ENCODE results near the gene ISCA1. TPM values are rescaled to one million over a fixed set of nuclear protein-coding genes. Genes with fewer than 3 reads are reported as not detected.

The ISCA1 gene
- total and polyA plus RNA-seq, 2 of the 8 experiments (the other 6 are each of a cell fraction or from before 2014, with no cell fraction given) = 35.0 to 40.0 TPM

DNA sequence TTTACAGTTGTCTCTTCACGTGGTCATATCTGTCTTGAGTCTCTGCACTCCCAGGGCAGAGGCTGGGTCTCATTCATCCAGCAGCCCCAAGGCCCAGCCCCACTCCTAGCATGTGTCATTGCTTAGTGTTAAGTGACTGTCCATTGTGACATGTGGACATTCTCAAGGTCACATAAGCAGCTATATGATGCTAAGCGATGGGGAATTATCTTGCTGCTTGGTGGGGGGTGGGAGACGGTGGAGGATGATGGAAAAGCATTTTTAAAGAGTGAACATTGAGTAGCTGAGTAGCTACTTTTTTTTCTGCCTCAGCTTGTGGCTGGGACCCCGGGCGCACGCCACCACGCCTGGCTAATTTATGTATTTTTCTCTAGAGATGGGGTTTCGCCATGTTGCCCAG is 22.8 kb downstream of the ISCA1 start, which contains the start of gene C9orf153:
TSS of gene C9orf153 (minus strand) at position 101 of the 400 bp plus-strand sequence. CDS start 30,054 bp downstream, outside the sequence.
- no peak within 1 kb of the TSS for H3K14ac ChIP-seq (ENCODE audit: insufficient read length)
- no peaks in the 10 kb centered on the region for H3K9me3 ChIP-seq (ENCODE audit: insufficient read depth in 2 of 2, low read depth in 1 of 2, low read length in 1 of 2)
- no peaks in the 10 kb centered on the region for H3K27me3 ChIP-seq (replicated peaks in 1 of 4; ENCODE audit: control insufficient read depth in 3 of 4, extremely low read depth in 1 of 4, insufficient read depth in 3 of 4, low read length in 3 of 4)
- H3K4ac ChIP-seq (replicated peaks; ENCODE audit: insufficient read length, low read depth, low read length) = no peak within 1 kb of the TSS
- no peak within 1 kb of the TSS for H3K23ac ChIP-seq (ENCODE audit: insufficient read length)
- H3K4me2 ChIP-seq (ENCODE audit: insufficient read depth in 1 of 2, low read depth in 2 of 2, low read length in 2 of 2) = no peak within 1 kb of the TSS
- H2AK5ac ChIP-seq (ENCODE audit: low read depth, low read length) = no peak within 1 kb of the TSS
- no peak within 1 kb of the TSS for H3K18ac ChIP-seq (ENCODE audit: extremely low read depth, low read length)
- H3K56ac ChIP-seq (replicated peaks; ENCODE audit: insufficient read length, low read depth, low read length) = no peak within 1 kb of the TSS
- H3K9ac ChIP-seq (replicated peaks in 1 of 4; ENCODE audit: extremely low read depth in 1 of 4, low read depth in 3 of 4, low read length in 3 of 4) = no peak within 1 kb of the TSS
- H4K8ac ChIP-seq (ENCODE audit: extremely low read depth, insufficient read depth, low read length) = no peak within 1 kb of the TSS
- peaks cover 0 to 4% of the 10 kb centered on the region in 2 experiments; a peak in 1 of 4 replicates for H3K79me2 ChIP-seq (ENCODE audit: control insufficient read depth in 1 of 2, insufficient read depth in 2 of 2, low read length in 2 of 2)
- H2BK15ac ChIP-seq (ENCODE audit: low read length) = no peak within 1 kb of the TSS
- H3K79me1 ChIP-seq (ENCODE audit: low read depth, low read length) = no peaks in the 10 kb centered on the region; the same call in 1 of the 2 replicates
- H4K91ac ChIP-seq (replicated peaks; ENCODE audit: insufficient read length, low read length) = no peak within 1 kb of the TSS
- peaks cover 0 to 4% (median 0%) of the 10 kb centered on the region in 4 experiments; a peak in 1 of 7 replicates for H3K4me1 ChIP-seq (replicated peaks in 1 of 4; ENCODE audit: control insufficient read depth in 3 of 4, insufficient read depth in 4 of 4, low read length in 3 of 4)
- no peak within 1 kb of the TSS for H3K27ac ChIP-seq (ENCODE audit: low read depth, low read length)
- no peak within 1 kb of the TSS for H4K5ac ChIP-seq (ENCODE audit: insufficient read length, low read depth, low read length)
- POLR2A ChIA-PET (ENCODE audit: partially characterized antibody) = interaction anchor here (1.8 kb wide), 1 partner anchor 18 kb away, joined by 4 read pairs; no protein-coding TSS in a partner anchor
- no peak within 1 kb of the TSS for H2AFZ ChIP-seq (ENCODE audit: low read length)
- H2BK20ac ChIP-seq (ENCODE audit: low read length) = no peak within 1 kb of the TSS
- DNase-seq (ENCODE audit: low read depth in 1 of 2, low spot score in 2 of 2) = no peak
- H2BK120ac ChIP-seq (replicated peaks; ENCODE audit: low read depth, low read length) = no peak within 1 kb of the TSS
- peaks cover 0 to 2% of the 10 kb centered on the region in 2 experiments for H4K20me1 ChIP-seq (replicated peaks in 1 of 2; ENCODE audit: control insufficient read depth in 1 of 2, insufficient read depth in 2 of 2, low read length in 2 of 2)
- no peak for FAIRE-seq
- no peak within 1 kb of the TSS for H2BK5ac ChIP-seq (ENCODE audit: low read depth, low read length)
- H3K36me3 ChIP-seq (ENCODE audit: control insufficient read depth in 2 of 4, insufficient read depth in 4 of 4, low read length in 3 of 4) = peaks cover 2 to 10% (median 7%) of the 10 kb centered on the region in 4 experiments; a peak in 3 of 8 replicates
- no peak within 1 kb of the TSS for H2BK12ac ChIP-seq (ENCODE audit: low read depth, low read length)
- WGBS, 2 experiments (ENCODE audit: extremely low coverage in 1 of 2, insufficient coverage in 1 of 2, insufficient read length in 1 of 2, insufficient replicate concordance in 2 of 2, low coverage in 1 of 2, low lambda C conversion rate in 2 of 2, missing lambda C conversion rate in 1 of 2) = 75% methylated on average over 8 of the region's 8 CpGs; no CpG with 5 or more reads in 1 of the 2 experiments
- CTCF ChIA-PET (ENCODE audit: partially characterized antibody) = interaction anchor here (1.9 to 3.7 kb wide), 3 partner anchors 13 to 58 kb away, joined by 5 to 16 read pairs (median 11); no protein-coding TSS in a partner anchor
- H3K4me3 ChIP-seq (ENCODE audit: extremely low read depth in 1 of 4, insufficient read depth in 2 of 4, low read depth in 3 of 4, low read length in 4 of 4) = no peak within 1 kb of the TSS
- no peaks in the 10 kb centered on the region for H3K23me2 ChIP-seq (ENCODE audit: low read depth, low read length)
- TF ChIP-seq POLR2AphosphoS5 (IDR thresholded peaks at IDR 0.05; ENCODE audit: low read depth, low read length) (no peak), GABPA (IDR thresholded peaks at IDR 0.05; ENCODE audit: borderline replicate concordance, insufficient read depth, low read length) (no peak), FOSL1 (IDR thresholded peaks at IDR 0.05; ENCODE audit: insufficient read depth, low read depth, low read length) (no peak), CBX5 (IDR thresholded peaks at IDR 0.05; ENCODE audit: low read depth, low read length) (no peak), SRF (IDR thresholded peaks at IDR 0.05; ENCODE audit: low read depth, low read length) (no peak), NANOG (IDR thresholded peaks at IDR 0.05; ENCODE audit: insufficient read depth, low read depth, low read length, poor library complexity, severe bottlenecking) (no peak), ASH2L (IDR thresholded peaks at IDR 0.05; ENCODE audit: low read length) (no peak), CTBP2 (IDR thresholded peaks at IDR 0.05; ENCODE audit: borderline replicate concordance, insufficient read depth, insufficient read length, low read length) (no peak), BRCA1 (IDR thresholded peaks at IDR 0.05; ENCODE audit: low read depth, low read length) (no peak), CEBPB (IDR thresholded peaks at IDR 0.05; ENCODE audit: low read depth, low read length) (no peak), SAP30 (IDR thresholded peaks at IDR 0.05; ENCODE audit: insufficient read depth, insufficient replicate concordance, low read length) (no peak), CHD1 (IDR thresholded peaks at IDR 0.05; ENCODE audit: low read depth, low read length) (no peak)
- TF ChIP-seq, protein P1, sequence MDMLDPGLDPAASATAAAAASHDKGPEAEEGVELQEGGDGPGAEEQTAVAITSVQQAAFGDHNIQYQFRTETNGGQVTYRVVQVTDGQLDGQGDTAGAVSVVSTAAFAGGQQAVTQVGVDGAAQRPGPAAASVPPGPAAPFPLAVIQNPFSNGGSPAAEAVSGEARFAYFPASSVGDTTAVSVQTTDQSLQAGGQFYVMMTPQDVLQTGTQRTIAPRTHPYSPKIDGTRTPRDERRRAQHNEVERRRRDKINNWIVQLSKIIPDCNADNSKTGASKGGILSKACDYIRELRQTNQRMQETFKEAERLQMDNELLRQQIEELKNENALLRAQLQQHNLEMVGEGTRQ (IDR thresholded peaks at IDR 0.05; ENCODE audit: low read length) = no peak

Measured in H1 (cell line).